Hematopoietic multipotent progenitor cell (in vitro differentiated cells): ENCODE measurements around the gene GJC3. TPM values are rescaled to one million over a fixed set of nuclear protein-coding genes. Genes with fewer than 3 reads are reported as not detected.

Source experiments
- small RNA-seq: library from RNA; depleted of rRNA; stranded (forward); fragments of <200 nt; gene quantifications from one replicate; pipeline ENCODE3, GENCODE V24; 2012
- total RNA-seq: library from RNA; depleted of rRNA; stranded (reverse); fragments of >200 nt; gene quantifications from one replicate; pipeline ENCODE4 v1.2.3, GENCODE V29; 2012

Gene GJC3
- total RNA-seq, 1 donor, result 0.54 TPM

Small RNAs within 50 kb of the gene (small RNA-seq; reads per million reads assigned to genes)
- gene RF00019 (not detected), gene RF00561 (not detected)

Other genes starting within 250 kb of the GJC3 start
- not detected for gene CYP3A5, start 249.6 kb downstream of the GJC3 start, total RNA-seq
- not detected for gene CYP3A7, start 194.4 kb downstream of the GJC3 start, total RNA-seq
- gene CYP3A4, start 145.4 kb downstream of the GJC3 start, total RNA-seq, result not detected
- not detected for gene CYP3A43, start 101.6 kb downstream of the GJC3 start, total RNA-seq
- gene OR2AE1, start 52.6 kb downstream of the GJC3 start, total RNA-seq, result 0.27 TPM
- gene TRIM4, start 10.1 kb downstream of the GJC3 start, total RNA-seq, result 24.8 TPM
- gene AZGP1, start 46.4 kb upstream of the GJC3 start, total RNA-seq, result not detected
- 35.3 TPM for gene ZKSCAN1, start 86.0 kb upstream of the GJC3 start, total RNA-seq
- 11.0 TPM for gene ZSCAN21, start 120.2 kb upstream of the GJC3 start, total RNA-seq
- gene ZNF3, start 152.1 kb upstream of the GJC3 start, total RNA-seq, result 25.9 TPM
- 43.9 TPM for gene COPS6, start 159.3 kb upstream of the GJC3 start, total RNA-seq
- gene MCM7, start 171.8 kb upstream of the GJC3 start, total RNA-seq, result 217 TPM
- gene AP4M1, start 172.0 kb upstream of the GJC3 start, total RNA-seq, result 24.8 TPM
- 22.4 TPM for gene TAF6, start 189.7 kb upstream of the GJC3 start, total RNA-seq
- 11.6 TPM for gene CNPY4, start 190.0 kb upstream of the GJC3 start, total RNA-seq
- 3.5 TPM for gene MBLAC1, start 197.3 kb upstream of the GJC3 start, total RNA-seq
- gene LAMTOR4, start 219.3 kb upstream of the GJC3 start, total RNA-seq, result 162 TPM
- 17.5 TPM for gene TRAPPC14, start 229.1 kb upstream of the GJC3 start, total RNA-seq
- gene GAL3ST4, start 239.0 kb upstream of the GJC3 start, total RNA-seq, result 0.54 TPM
- gene GPC2, start 247.8 kb upstream of the GJC3 start, total RNA-seq, result 6.2 TPM
- gene STAG3, start 248.3 kb upstream of the GJC3 start, total RNA-seq, result 0.81 TPM